Fibroblast of lung (primary cell): ENCODE data around the gene TRIML1. TPM values are rescaled to one million over a fixed set of nuclear protein-coding genes. Genes with fewer than 3 reads are reported as not detected.

ENCODE experiments used
- DNase-seq, 2 donors: peaks; one replicate each; pipeline versions ENCODE4 v3.0.0 to v3.0.0-alpha.2; 2010; ENCODE audit warnings: low read depth in 2 of 2
- H2AFZ ChIP-seq: 2 replicates; pipeline ENCODE4 v1.5.1; 2012; ENCODE audit warnings: low read length, control low read depth, inconsistent platforms
- H3K27ac ChIP-seq: 2 replicates; pipeline ENCODE4 v1.5.1; 2011; ENCODE audit warnings: low read length, control low read depth; ENCODE audit not compliant: insufficient read depth
- H3K27me3 ChIP-seq: 2 replicates; pipeline ENCODE4 v1.5.1; 2011; ENCODE audit warnings: mild to moderate bottlenecking, low read length; ENCODE audit not compliant: control insufficient read depth, insufficient read depth
- H3K36me3 ChIP-seq: 2 replicates; pipeline ENCODE4 v1.5.1; 2011; ENCODE audit warnings: low read length; ENCODE audit not compliant: control insufficient read depth, insufficient read depth
- H3K4me1 ChIP-seq: 2 replicates; pipeline ENCODE4 v1.5.1; 2011; ENCODE audit warnings: low read length; ENCODE audit not compliant: control insufficient read depth, insufficient read depth; ENCODE audit errors: extremely low read depth
- H3K4me2 ChIP-seq: 2 replicates; pipeline ENCODE4 v1.5.1; 2011; ENCODE audit warnings: low read length, control low read depth; ENCODE audit not compliant: insufficient read depth; ENCODE audit errors: extremely low read depth
- H3K4me3 ChIP-seq, 4 experiments: fragments of 200-600 bp in 1 of 4; sonication (generic) in 1 of 4; replicated peaks in 1 of 4; 2 replicates each; pipeline ENCODE4 v1.5.1; 2011 to 2016; ENCODE audit warnings: low read length in 4 of 4, low read depth in 3 of 4, mild to moderate bottlenecking in 3 of 4, control low read depth in 2 of 4, inconsistent platforms in 1 of 4, mixed read lengths in 1 of 4; ENCODE audit not compliant: insufficient read depth in 1 of 4; ENCODE audit errors: control extremely low read depth in 1 of 4
- H3K79me2 ChIP-seq: 2 replicates; pipeline ENCODE4 v1.5.1; 2012; ENCODE audit warnings: mild to moderate bottlenecking, low read length, inconsistent platforms; ENCODE audit not compliant: control insufficient read depth, insufficient read depth
- H3K9ac ChIP-seq: 2 replicates; pipeline ENCODE4 v1.5.1; 2011; ENCODE audit warnings: mild to moderate bottlenecking, low read length, control low read depth; ENCODE audit not compliant: insufficient read depth
- H3K9me3 ChIP-seq: 2 replicates; pipeline ENCODE4 v1.5.1; 2012; ENCODE audit warnings: low read depth, low read length; ENCODE audit not compliant: control insufficient read depth, insufficient read depth
- H4K20me1 ChIP-seq: 2 replicates; pipeline ENCODE4 v1.5.1; 2011; ENCODE audit warnings: low read length; ENCODE audit not compliant: control insufficient read depth, insufficient read depth; ENCODE audit errors: extremely low read depth
- EZH2 ChIP-seq: IDR thresholded peaks from 2 replicates; pipeline ENCODE4 v1.5.1; 2012; ENCODE audit warnings: low read length, control low read depth, mild to moderate bottlenecking; ENCODE audit errors: missing control alignments
- polyA plus RNA-seq, 2 donors: library from polyadenylated mRNA; depleted of rRNA in 1 of 2; stranded (reverse) in 1 of 2; unstranded in 1 of 2; fragments of >200 nt; gene quantifications; 2 replicates each; pipeline ENCODE4 v1.2.1, GENCODE V29; 2011 to 2012; ENCODE audit warnings: missing spikeins in 1 of 2
- total RNA-seq: library from RNA; depleted of rRNA; stranded (reverse); fragments of >200 nt; gene quantifications from 2 replicates; pipeline ENCODE4 v1.2.1, GENCODE V29; 2014
- TF ChIP-seq, protein P1 (sequence below), 2 donors: IDR thresholded peaks in 1 of 2; conservative IDR thresholded peaks in 1 of 2; 1 replicate in 1 of 2; 2 replicates in 1 of 2; pipeline ENCODE4 v1.5.1; 2011 to 2012; ENCODE audit warnings: low read length in 2 of 2, control low read depth in 1 of 2, inconsistent platforms in 1 of 2, low read depth in 1 of 2, mild to moderate bottlenecking in 1 of 2

TRIML1 gene
- total and polyA plus RNA-seq, 2 donors (not counting 1 experiment from before 2014, with no cell fraction given) = not detected

DNA sequence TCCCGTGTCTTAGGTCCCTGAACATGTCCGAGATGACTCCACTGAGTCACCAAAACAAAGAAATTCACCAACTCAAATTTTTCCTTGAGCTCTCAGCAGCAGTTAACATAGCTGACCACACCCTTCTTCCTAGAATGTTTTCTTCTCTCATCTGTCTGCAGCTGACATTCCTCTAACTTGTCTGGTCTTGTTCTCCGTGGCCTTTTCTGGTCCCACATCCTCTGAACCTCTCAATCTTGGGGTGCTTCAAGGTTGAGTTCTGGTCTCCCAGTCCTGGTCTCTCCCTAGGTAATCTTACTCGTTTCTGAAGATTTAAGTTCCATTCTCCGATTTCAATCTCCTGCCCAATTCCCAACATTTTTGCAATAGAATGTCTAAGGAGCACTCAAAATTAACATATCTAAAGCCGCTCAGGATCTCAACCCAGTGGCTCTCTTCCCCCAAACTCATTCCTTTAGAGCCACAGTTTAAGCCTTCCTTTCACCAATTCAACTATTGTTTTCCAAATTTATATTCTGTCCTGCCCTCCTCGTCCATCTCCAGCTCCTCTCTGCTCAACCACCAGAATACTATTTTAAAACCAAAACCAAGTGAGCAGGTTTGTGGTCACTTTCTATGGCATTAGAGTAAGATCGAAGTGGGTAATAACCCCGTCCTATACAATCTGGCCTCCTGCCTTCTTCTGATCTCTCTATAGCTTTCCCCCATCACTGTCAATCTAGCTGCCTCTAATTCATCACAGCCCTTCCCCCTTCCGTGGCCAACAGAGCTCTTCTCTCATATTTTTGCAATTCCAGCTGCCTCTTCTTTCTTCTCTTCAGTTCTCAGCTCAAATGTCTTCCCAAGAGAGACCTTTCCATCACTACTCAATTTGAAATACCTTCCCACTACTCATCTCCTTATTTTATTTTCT is 31.1 kb upstream of the TRIML1 start:
- Histone ChIP-seq H3K4me3 (no peak overlapping the region), H3K9ac (no peak overlapping the region), H2AFZ (no peak overlapping the region), H3K79me2 (no peaks in the 10 kb centered on the region), H3K27ac (no peak overlapping the region), H3K4me2 (no peak overlapping the region), H3K36me3 (no peaks in the 10 kb centered on the region), H4K20me1 (no peaks in the 10 kb centered on the region), H3K9me3 (no peaks in the 10 kb centered on the region), H3K4me1 (no peaks in the 10 kb centered on the region), H3K27me3 (no peaks in the 10 kb centered on the region)
- DNase-seq = peak; percentile 1 to 15
- TF ChIP-seq EZH2 = no peak
- TF ChIP-seq, protein P1, sequence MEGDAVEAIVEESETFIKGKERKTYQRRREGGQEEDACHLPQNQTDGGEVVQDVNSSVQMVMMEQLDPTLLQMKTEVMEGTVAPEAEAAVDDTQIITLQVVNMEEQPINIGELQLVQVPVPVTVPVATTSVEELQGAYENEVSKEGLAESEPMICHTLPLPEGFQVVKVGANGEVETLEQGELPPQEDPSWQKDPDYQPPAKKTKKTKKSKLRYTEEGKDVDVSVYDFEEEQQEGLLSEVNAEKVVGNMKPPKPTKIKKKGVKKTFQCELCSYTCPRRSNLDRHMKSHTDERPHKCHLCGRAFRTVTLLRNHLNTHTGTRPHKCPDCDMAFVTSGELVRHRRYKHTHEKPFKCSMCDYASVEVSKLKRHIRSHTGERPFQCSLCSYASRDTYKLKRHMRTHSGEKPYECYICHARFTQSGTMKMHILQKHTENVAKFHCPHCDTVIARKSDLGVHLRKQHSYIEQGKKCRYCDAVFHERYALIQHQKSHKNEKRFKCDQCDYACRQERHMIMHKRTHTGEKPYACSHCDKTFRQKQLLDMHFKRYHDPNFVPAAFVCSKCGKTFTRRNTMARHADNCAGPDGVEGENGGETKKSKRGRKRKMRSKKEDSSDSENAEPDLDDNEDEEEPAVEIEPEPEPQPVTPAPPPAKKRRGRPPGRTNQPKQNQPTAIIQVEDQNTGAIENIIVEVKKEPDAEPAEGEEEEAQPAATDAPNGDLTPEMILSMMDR (conservative IDR thresholded peaks at IDR 0.05 in 1 of 2, IDR thresholded peaks at IDR 0.05 in 1 of 2; ENCODE audit: low read depth in 1 of 2, low read length in 2 of 2) = no peak

GRCh38 chr4:188109157-188109755 is 30.0 kb upstream of the TRIML1 start, which contains the start of gene TRIML2:
TRIML2 (minus strand) TSS chr4:188109603; CDS start chr4:188105368, 4,235 bp downstream.
- Histone ChIP-seq H3K9ac (no peak within 1 kb of the TSS), H3K4me1 (no peaks in the 10 kb centered on the region), H3K27me3 (no peaks in the 10 kb centered on the region), H3K27ac (no peak within 1 kb of the TSS), H2AFZ (no peak within 1 kb of the TSS), H3K36me3 (no peaks in the 10 kb centered on the region), H3K4me2 (no peak within 1 kb of the TSS), H3K79me2 (no peaks in the 10 kb centered on the region), H3K9me3 (no peaks in the 10 kb centered on the region), H3K4me3 (no peak within 1 kb of the TSS), H4K20me1 (no peaks in the 10 kb centered on the region)
- no peak for TF ChIP-seq EZH2
- TF ChIP-seq, protein P1 (conservative IDR thresholded peaks at IDR 0.05 in 1 of 2, IDR thresholded peaks at IDR 0.05 in 1 of 2; ENCODE audit: low read depth in 1 of 2, low read length in 2 of 2) = no peak
- DNase-seq = no peak

DNA sequence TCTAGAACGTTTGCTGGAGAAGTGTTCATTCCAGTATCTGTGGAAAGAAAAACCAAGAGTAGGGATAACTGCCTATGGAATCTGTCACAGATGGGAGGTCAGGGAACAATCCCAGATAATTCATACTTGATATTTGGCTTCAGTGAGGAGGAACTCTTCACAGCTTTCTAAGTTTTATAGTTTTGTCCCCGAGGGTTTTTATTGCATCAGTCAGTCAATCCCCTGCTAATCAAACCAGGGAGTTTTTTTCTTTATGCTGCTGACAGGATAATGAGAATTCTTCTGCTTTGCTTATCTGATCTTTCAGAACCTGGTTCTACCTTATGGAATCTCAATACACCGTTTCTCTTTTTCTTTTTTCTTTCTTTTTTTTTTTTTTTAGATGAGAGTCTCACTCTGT is 29.2 kb upstream of the TRIML1 start:
- no peak for DNase-seq
- Histone ChIP-seq H2AFZ (no peak overlapping the region), H4K20me1 (no peaks in the 10 kb centered on the region), H3K27me3 (no peaks in the 10 kb centered on the region), H3K79me2 (no peaks in the 10 kb centered on the region), H3K4me1 (no peaks in the 10 kb centered on the region), H3K9me3 (no peaks in the 10 kb centered on the region), H3K27ac (no peak overlapping the region), H3K36me3 (no peaks in the 10 kb centered on the region), H3K4me3 (no peak overlapping the region), H3K4me2 (no peak overlapping the region), H3K9ac (no peak overlapping the region)
- TF ChIP-seq, protein P1 (conservative IDR thresholded peaks at IDR 0.05 in 1 of 2, IDR thresholded peaks at IDR 0.05 in 1 of 2; ENCODE audit: low read depth in 1 of 2, low read length in 2 of 2) = no peak
- no peak for TF ChIP-seq EZH2
